ENCODE data around the gene BABAM2. TPM values are rescaled to one million over a fixed set of nuclear protein-coding genes. Genes with fewer than 3 reads are reported as not detected.

Gene BABAM2
- total RNA-seq, 2 experiments from 2014 or later, result 41.8 to 47.2 TPM

DNA sequence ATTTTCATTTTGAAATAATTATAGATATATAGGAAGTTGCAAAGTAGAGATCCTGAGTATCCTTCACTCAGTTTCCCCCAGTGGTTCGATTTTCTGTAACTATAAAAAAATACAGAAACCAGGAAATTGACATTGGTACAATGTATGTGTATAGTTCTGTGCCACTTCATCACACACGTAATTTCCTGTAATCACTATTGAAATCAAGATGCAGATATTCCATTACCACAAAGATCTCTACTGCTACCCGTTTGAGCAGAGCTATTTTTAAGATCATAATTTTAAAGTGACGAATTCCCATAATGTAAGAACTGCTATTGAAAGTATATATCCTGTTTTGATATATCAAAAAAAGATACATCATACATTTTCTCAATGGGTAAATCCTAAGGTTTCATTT, 142.3 kb downstream of the BABAM2 start:
- no peak overlapping the region for H3K27ac Mint-ChIP-seq

DNA sequence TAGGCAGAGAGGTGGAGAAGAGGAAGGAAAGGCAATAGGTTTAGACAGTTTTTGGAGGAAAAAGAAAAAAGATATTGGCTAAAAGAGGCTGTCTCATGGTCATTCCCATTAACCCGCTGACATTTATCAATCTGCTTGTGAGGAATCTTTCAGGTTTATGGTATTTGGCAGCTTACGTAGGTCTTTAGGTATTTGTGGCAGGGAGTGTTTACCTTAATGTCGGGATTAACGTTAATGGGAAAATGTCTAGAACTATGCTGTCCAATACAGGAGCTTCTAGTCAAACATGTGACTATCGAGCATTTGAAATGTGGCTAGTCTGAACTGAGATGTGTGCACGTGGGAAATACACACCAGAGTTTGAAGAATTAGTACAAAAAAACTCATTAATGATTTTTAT, 144.2 kb downstream of the BABAM2 start:
- CTCF ChIA-PET, result interaction anchor here (1.0 to 1.5 kb wide), 2 partner anchors 11 to 128 kb away, joined by 3 to 5 read pairs; no protein-coding TSS in a partner anchor
- H3K4me1 Mint-ChIP-seq (ENCODE audit: low read depth), result peaks cover 27% of the 10 kb centered on the region
- no peaks in the 10 kb centered on the region for H3K9me3 Mint-ChIP-seq
- intact Hi-C loops (cut with micrococcal nuclease), result loop anchor here (5.0 to 10.0 kb wide), 3 partner anchors 77 to 980 kb away; partner anchors contain the start of gene FOSL2
- no peaks in the 10 kb centered on the region for H3K36me3 Mint-ChIP-seq (ENCODE audit: low read depth)
- no peak overlapping the region for H3K4me3 Mint-ChIP-seq
- DNase-seq, result no peak
- H3K27ac Mint-ChIP-seq, result no peak overlapping the region
- no peaks in the 10 kb centered on the region for H3K27me3 Mint-ChIP-seq (ENCODE audit: low read depth)

More for the DNA sequence above, 142.3 kb downstream of the BABAM2 start:
- Mint-ChIP-seq H3K36me3 (ENCODE audit: low read depth) (no peaks in the 10 kb centered on the region), H3K27me3 (ENCODE audit: low read depth) (no peaks in the 10 kb centered on the region), H3K4me1 (ENCODE audit: low read depth) (peaks cover 17% of the 10 kb centered on the region), H3K9me3 (no peaks in the 10 kb centered on the region), H3K4me3 (no peak overlapping the region)
- CTCF ChIA-PET, result no interaction called here
- intact Hi-C loops (cut with micrococcal nuclease), result loop anchor here (1.0 to 10.0 kb wide), 4 partner anchors 76 to 982 kb away; partner anchors contain the start of gene FOSL2
- DNase-seq, result no peak

DNA sequence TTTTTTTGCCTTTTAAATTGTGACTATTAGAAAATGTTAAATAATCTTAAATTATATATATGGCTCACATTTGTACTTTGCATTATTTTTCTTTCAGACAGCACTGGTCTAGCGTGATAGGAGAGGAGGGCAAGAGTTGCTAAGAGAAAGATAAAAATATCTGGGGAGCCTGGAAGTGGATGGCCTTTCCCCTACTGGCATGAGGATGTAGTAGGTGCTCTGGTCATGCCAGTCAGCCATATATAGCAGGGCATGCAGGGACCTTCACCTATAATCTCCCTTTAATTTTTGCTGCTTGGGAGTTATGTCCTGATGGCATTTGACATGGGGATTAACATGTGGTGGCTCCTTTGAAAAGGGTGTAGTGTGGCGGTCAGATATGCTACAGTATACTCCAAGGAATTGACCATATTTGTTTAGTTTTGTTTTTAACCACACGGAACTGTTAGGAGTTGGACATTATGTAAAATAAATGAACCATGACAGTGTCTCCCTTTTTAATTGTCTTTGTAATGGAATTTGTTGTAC, 144.7 kb downstream of the BABAM2 start:
- CTCF ChIA-PET, result interaction anchor here (1.5 kb wide), 1 partner anchor 11 kb away, joined by 3 read pairs; no protein-coding TSS in a partner anchor
- Mint-ChIP-seq H3K27ac (no peak overlapping the region), H3K9me3 (no peaks in the 10 kb centered on the region), H3K27me3 (ENCODE audit: low read depth) (no peaks in the 10 kb centered on the region), H3K4me3 (no peak overlapping the region), H3K4me1 (ENCODE audit: low read depth) (peaks cover 28% of the 10 kb centered on the region), H3K36me3 (ENCODE audit: low read depth) (no peaks in the 10 kb centered on the region)
- intact Hi-C loops (cut with micrococcal nuclease), result loop anchor here (10.0 kb wide), 2 partner anchors 360 to 980 kb away; partner anchors contain the start of gene FOSL2
- no peak for DNase-seq

DNA sequence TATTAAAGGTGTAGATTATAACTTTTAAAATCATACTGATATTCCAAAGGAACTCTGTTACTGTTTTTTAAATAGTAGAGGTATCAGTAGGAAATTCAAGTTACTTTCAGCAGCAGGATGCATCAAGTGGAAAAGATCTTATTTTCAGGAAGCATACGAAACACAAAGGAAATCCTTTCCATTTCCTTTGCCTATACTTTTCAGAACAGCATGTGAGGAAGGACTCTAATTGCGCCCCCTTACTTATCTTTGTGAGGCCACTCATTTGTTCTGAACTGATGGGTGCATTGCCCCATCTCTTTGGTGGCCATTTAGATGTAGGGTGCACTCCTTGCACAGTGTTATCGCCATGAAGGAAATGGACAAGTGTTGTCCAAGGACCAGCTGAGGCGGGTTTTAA, 145.3 kb downstream of the BABAM2 start:
- H3K9me3 Mint-ChIP-seq, result no peaks in the 10 kb centered on the region
- peaks cover 28% of the 10 kb centered on the region for H3K4me1 Mint-ChIP-seq (ENCODE audit: low read depth)
- H3K4me3 Mint-ChIP-seq, result no peak overlapping the region
- no peak for DNase-seq
- CTCF ChIA-PET, result interaction anchor here (1.5 kb wide), 1 partner anchor 10 kb away, joined by 3 read pairs; no protein-coding TSS in a partner anchor
- H3K36me3 Mint-ChIP-seq (ENCODE audit: low read depth), result no peaks in the 10 kb centered on the region
- intact Hi-C loops (cut with micrococcal nuclease), result loop anchor here (10.0 kb wide), 2 partner anchors 359 to 979 kb away; partner anchors contain the start of gene FOSL2
- H3K27me3 Mint-ChIP-seq (ENCODE audit: low read depth), result no peaks in the 10 kb centered on the region
- H3K27ac Mint-ChIP-seq, result no peak overlapping the region

DNA sequence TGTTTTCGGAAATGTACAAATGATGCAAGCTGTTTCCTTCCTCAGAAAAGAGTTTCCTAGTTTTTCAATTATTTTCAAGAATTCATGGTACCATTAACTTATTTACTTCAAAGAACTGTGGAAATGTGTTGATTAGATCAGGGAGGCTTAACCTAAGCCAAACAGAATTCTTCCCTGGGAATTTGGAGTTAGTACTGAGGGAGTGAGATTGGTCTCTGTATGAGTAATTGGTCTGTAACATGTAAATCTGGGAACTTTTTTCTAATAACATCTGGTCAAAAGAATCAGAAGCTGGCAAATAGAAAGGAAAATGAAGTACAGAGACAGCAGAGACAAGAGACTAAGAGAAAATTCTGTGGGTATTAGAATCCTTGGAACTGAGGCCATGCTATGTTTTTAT, 145.8 kb downstream of the BABAM2 start:
- Mint-ChIP-seq H3K9me3 (no peaks in the 10 kb centered on the region), H3K27ac (no peak overlapping the region), H3K4me3 (no peak overlapping the region), H3K36me3 (ENCODE audit: low read depth) (no peaks in the 10 kb centered on the region), H3K27me3 (ENCODE audit: low read depth) (no peaks in the 10 kb centered on the region), H3K4me1 (ENCODE audit: low read depth) (peaks cover 28% of the 10 kb centered on the region)
- CTCF ChIA-PET, result no interaction called here
- intact Hi-C loops (cut with micrococcal nuclease), result loop anchor here (10.0 kb wide), 2 partner anchors 358 to 978 kb away; partner anchors contain the start of gene FOSL2
- DNase-seq, result no peak

DNA sequence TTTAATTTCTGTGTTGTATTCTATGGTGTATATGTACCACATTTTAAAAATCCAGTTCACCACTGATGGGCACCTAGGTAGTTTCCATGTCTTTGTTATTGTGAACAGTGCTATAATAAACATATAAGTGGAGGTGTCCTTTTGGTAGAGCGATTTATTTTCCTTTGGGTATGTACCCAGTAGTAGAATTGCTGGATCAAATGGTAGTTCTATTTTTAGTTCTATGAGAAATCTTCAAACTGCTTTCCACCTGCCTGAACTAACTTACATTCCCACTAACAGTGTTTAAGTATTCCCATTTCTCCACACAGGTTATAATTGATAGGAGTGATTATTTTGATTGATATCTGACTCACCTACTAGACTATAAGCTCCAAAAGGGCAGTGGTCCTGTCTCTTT, 148.2 kb downstream of the BABAM2 start:
- CTCF ChIA-PET, result no interaction called here
- H3K27ac Mint-ChIP-seq, result no peak overlapping the region
- no peak for DNase-seq
- H3K9me3 Mint-ChIP-seq, result no peaks in the 10 kb centered on the region
- no peaks in the 10 kb centered on the region for H3K27me3 Mint-ChIP-seq (ENCODE audit: low read depth)
- H3K4me3 Mint-ChIP-seq, result no peak overlapping the region
- intact Hi-C loops (cut with micrococcal nuclease), result loop anchor here (10.0 kb wide), 2 partner anchors 356 to 976 kb away; partner anchors contain the start of gene FOSL2
- peaks cover 20% of the 10 kb centered on the region for H3K4me1 Mint-ChIP-seq (ENCODE audit: low read depth)
- peaks cover 3% of the 10 kb centered on the region for H3K36me3 Mint-ChIP-seq (ENCODE audit: low read depth)

DNA sequence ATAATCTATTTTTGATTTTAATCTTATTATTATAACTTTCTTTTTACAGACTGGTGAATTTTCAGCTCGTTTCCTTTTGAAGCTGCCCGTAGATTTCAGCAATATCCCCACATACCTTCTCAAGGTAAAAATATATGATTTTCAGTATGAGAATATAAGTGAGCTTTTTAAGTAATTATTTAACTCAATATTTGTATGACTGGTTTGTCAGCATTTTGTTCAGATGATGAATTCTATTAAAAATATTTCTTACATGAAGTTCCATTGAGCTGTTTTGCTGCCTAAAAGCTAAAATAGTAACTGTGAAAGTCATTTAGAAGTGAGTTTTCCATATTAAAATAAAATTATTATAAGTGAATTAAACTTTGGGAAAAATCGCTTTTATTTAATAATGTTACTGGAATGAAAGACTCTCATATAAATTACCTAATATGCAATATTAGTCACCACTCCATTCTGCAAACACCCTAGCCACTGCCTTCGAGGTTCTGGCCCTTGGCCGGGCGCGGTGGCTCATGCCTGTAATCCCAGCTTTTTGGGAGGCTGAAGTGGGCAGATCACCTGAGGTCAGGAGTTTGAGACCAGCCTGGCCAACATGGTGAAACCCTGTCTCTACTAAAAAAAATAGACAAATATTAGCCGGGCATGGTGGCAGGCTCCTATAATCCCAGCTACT, 155.3 kb downstream of the BABAM2 start:
- DNase-seq, result no peak
- intact Hi-C loops (cut with micrococcal nuclease), result no loop called here
- H3K4me1 Mint-ChIP-seq (ENCODE audit: low read depth), result no peaks in the 10 kb centered on the region
- no peaks in the 10 kb centered on the region for H3K9me3 Mint-ChIP-seq
- H3K36me3 Mint-ChIP-seq (ENCODE audit: low read depth), result peaks cover 3% of the 10 kb centered on the region
- H3K27ac Mint-ChIP-seq, result no peak overlapping the region
- CTCF ChIA-PET, result interaction anchor here (1.2 to 1.6 kb wide), 2 partner anchors 11 to 14 kb away, joined by 3 to 7 read pairs; no protein-coding TSS in a partner anchor
- H3K27me3 Mint-ChIP-seq (ENCODE audit: low read depth), result no peaks in the 10 kb centered on the region
- no peak overlapping the region for H3K4me3 Mint-ChIP-seq

DNA sequence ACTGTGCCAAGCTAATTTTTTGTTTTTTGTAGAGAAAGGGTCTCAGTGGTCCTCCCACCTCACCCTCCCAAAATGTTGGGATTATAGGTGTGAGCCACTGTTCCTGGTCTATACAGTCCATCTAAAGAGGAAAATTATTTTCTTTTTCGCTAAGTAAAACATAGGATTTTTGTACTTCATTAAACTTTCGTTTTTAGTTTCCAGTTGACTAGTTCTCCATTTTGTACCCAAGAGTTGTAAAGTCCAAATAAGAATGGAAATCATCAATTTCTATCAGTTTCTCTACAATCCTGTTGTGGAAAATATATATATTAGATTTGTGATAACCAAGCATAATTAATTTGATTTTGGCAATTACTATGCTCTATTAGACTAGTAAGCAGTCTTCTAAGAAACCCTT, 156.4 kb downstream of the BABAM2 start:
- Mint-ChIP-seq H3K4me1 (ENCODE audit: low read depth) (no peaks in the 10 kb centered on the region), H3K4me3 (no peak overlapping the region), H3K36me3 (ENCODE audit: low read depth) (peaks cover 4% of the 10 kb centered on the region), H3K27ac (no peak overlapping the region), H3K27me3 (ENCODE audit: low read depth) (no peaks in the 10 kb centered on the region), H3K9me3 (no peaks in the 10 kb centered on the region)
- intact Hi-C loops (cut with micrococcal nuclease), result no loop called here
- CTCF ChIA-PET, result interaction anchor here (0.6 to 1.6 kb wide), 2 partner anchors 12 to 332 kb away, joined by 3 to 4 read pairs; no protein-coding TSS in a partner anchor
- no peak for DNase-seq

DNA sequence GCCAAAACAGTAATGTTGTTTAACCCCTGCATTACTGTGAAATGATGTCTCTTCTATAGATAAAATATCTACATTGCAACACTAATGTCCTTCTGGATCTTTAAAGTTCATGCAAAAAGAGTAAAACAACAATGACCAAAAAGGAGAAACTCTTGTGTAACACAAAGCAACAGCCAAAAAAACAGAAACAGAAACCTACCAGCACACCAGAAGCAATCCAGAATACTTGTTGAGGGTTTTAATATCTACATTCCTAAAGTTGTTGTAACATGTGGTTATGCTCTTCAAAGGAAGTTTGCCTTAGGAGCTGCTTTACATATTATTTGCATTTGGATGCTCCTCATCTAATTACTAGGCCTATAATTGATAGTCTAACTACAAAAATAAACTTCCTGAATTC, 157.2 kb downstream of the BABAM2 start:
- Mint-ChIP-seq H3K4me1 (ENCODE audit: low read depth) (no peaks in the 10 kb centered on the region), H3K27ac (no peak overlapping the region), H3K4me3 (no peak overlapping the region), H3K36me3 (ENCODE audit: low read depth) (peaks cover 3% of the 10 kb centered on the region), H3K9me3 (no peaks in the 10 kb centered on the region), H3K27me3 (ENCODE audit: low read depth) (no peaks in the 10 kb centered on the region)
- intact Hi-C loops (cut with micrococcal nuclease), result no loop called here
- CTCF ChIA-PET, result no interaction called here
- no peak for DNase-seq

DNA sequence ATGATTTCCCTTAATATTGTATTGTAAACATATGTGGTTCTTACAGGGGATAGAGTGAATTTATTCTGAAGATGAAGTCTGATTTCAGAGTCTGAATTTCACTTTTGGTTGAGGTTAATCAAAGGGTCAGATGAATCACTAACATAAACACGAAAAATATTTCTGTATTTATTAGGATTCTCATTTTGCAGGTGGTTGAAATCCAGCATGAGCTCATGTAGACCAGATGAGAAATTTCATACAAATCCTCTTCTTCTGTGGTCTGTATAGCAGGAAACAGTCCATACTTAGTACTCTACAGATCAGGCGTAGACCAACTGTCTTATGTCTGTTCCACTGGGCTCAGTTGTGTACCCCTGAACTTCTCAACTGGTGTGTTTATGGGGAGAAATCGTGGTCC, 157.8 kb downstream of the BABAM2 start:
- peaks cover 3% of the 10 kb centered on the region for H3K36me3 Mint-ChIP-seq (ENCODE audit: low read depth)
- intact Hi-C loops (cut with micrococcal nuclease), result no loop called here
- no peak for DNase-seq
- H3K4me1 Mint-ChIP-seq (ENCODE audit: low read depth), result no peaks in the 10 kb centered on the region
- no peak overlapping the region for H3K4me3 Mint-ChIP-seq
- CTCF ChIA-PET, result no interaction called here
- H3K27ac Mint-ChIP-seq, result no peak overlapping the region
- H3K27me3 Mint-ChIP-seq (ENCODE audit: low read depth), result no peaks in the 10 kb centered on the region
- H3K9me3 Mint-ChIP-seq, result no peaks in the 10 kb centered on the region

DNA sequence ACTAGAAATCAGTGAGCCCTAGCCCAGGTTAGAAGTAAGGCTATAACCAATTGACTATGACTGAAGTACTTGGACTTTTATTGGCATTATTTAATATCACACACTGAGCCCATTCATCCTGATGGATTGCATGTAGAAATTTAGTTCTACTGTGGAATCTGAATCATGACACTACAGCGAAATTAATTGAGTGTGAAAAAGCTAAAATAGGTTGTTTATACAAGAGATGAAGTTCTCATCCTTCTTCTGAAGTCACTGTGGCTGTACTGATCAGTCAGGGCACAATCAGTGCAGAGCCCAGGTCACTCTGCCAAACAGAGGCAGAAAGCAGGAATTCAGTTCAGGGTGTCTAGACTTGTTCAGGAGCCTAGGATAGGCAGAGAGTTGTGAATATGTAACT, 158.9 kb downstream of the BABAM2 start:
- no peak for DNase-seq
- intact Hi-C loops (cut with micrococcal nuclease), result no loop called here
- Mint-ChIP-seq H3K27me3 (ENCODE audit: low read depth) (no peaks in the 10 kb centered on the region), H3K9me3 (no peaks in the 10 kb centered on the region), H3K4me1 (ENCODE audit: low read depth) (no peaks in the 10 kb centered on the region), H3K4me3 (no peak overlapping the region), H3K36me3 (ENCODE audit: low read depth) (peaks cover 3% of the 10 kb centered on the region), H3K27ac (no peak overlapping the region)
- CTCF ChIA-PET, result no interaction called here

DNA sequence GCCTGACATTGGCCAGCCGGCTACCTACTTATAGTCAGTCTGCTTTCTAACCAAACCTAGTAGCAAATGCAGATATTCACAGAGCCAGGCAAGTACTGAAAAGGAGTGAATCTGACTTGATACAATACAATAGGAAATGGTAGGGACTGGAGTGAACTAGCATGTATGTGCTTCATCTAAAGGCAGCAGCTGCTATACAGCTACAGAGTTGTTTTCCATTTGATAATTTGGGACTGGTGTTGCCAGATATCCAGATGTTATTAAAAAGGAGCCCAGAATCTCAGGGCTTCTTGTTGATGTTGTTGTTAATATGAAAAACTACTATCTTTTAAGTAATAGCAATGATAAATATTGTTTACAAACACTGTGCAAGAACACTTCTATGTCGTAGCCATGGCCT, 159.4 kb downstream of the BABAM2 start:
- CTCF ChIA-PET, result no interaction called here
- Mint-ChIP-seq H3K4me3 (no peak overlapping the region), H3K36me3 (ENCODE audit: low read depth) (peaks cover 3% of the 10 kb centered on the region), H3K4me1 (ENCODE audit: low read depth) (no peaks in the 10 kb centered on the region), H3K9me3 (no peaks in the 10 kb centered on the region), H3K27ac (no peak overlapping the region), H3K27me3 (ENCODE audit: low read depth) (no peaks in the 10 kb centered on the region)
- DNase-seq, result no peak
- intact Hi-C loops (cut with micrococcal nuclease), result no loop called here

DNA sequence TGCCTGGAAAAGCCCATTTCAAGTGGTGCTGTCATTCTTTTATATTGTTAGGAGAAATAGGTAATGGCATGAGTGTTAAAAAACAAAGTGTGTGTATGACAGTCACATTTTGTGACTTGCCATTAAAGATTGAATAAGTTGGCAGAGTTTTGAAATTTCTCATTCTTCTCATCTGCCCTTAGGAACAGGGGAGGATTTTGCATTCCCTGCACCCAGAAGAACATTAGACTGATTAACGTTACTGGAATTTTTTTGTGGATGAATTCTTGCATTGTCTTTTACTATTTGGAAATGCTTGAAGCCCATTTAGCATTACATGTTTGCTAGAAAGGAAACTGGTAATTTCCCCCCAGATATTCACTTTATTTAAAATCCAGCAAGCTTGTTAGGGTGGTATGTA, 162.2 kb downstream of the BABAM2 start:
- H3K9me3 Mint-ChIP-seq, result no peaks in the 10 kb centered on the region
- intact Hi-C loops (cut with micrococcal nuclease), result no loop called here
- DNase-seq, result no peak
- CTCF ChIA-PET, result no interaction called here
- no peaks in the 10 kb centered on the region for H3K27me3 Mint-ChIP-seq (ENCODE audit: low read depth)
- peaks cover 6% of the 10 kb centered on the region for H3K36me3 Mint-ChIP-seq (ENCODE audit: low read depth)
- no peak overlapping the region for H3K4me3 Mint-ChIP-seq
- H3K4me1 Mint-ChIP-seq (ENCODE audit: low read depth), result peaks cover 6% of the 10 kb centered on the region
- H3K27ac Mint-ChIP-seq, result no peak overlapping the region
